Inflammatory macrophage (primary cell): ENCODE measurements around the gene SLAMF9.

Source experiments
- DNase-seq, 2 donors: peaks; one replicate each; pipeline ENCODE4 v3.0.0-alpha.2; 2020 to 2022

Gene SLAMF9

GRCh38 chr1:159932296-159933285, 21.4 kb downstream of the SLAMF9 start:
- DNase-seq, result no peak

- DNase-seq, result no peak
Observed at GRCh38 chr1:159931795-159932173, 22.3 kb downstream of the SLAMF9 start.

GRCh38 chr1:159931101-159931794, 22.8 kb downstream of the SLAMF9 start:
- DNase-seq, result no peak

GRCh38 chr1:159930634-159931033, 23.4 kb downstream of the SLAMF9 start:
- DNase-seq, result no peak

- no peak for DNase-seq
Observed at GRCh38 chr1:159930216-159930615, 23.8 kb downstream of the SLAMF9 start.

- DNase-seq, result no peak
Observed at GRCh38 chr1:159929155-159930051, 24.6 kb downstream of the SLAMF9 start.

- no peak for DNase-seq
Observed at GRCh38 chr1:159928491-159929050, 25.5 kb downstream of the SLAMF9 start.

- no peak for DNase-seq
Observed at GRCh38 chr1:159927849-159928431, 26.1 kb downstream of the SLAMF9 start.

GRCh38 chr1:159927211-159927848, 26.7 kb downstream of the SLAMF9 start:
- DNase-seq, result no peak

GRCh38 chr1:159925719-159926078, 28.3 kb downstream of the SLAMF9 start:
- DNase-seq, result no peak

- DNase-seq, result peak; percentile 84 to 86
Observed at GRCh38 chr1:159924791-159925718, 29.0 kb downstream of the SLAMF9 start, which contains the start of gene TAGLN2. Gene TAGLN2 (minus strand): TSS chr1:159925507. CDS start chr1:159920509, 4,998 bp downstream.

- DNase-seq, result peak; percentile 67 to 77
Observed at GRCh38 chr1:159924025-159924790, 29.8 kb downstream of the SLAMF9 start.

- DNase-seq, result peak; percentile 92 to 95
Observed at GRCh38 chr1:159923203-159924024, 30.6 kb downstream of the SLAMF9 start.

GRCh38 chr1:159922511-159923202, 31.4 kb downstream of the SLAMF9 start:
- no peak for DNase-seq

- no peak for DNase-seq
Observed at GRCh38 chr1:159921700-159922504, 32.1 kb downstream of the SLAMF9 start.

- DNase-seq, result peak in 1 of 2 donors; percentile 34
Observed at GRCh38 chr1:159921251-159921650, 32.8 kb downstream of the SLAMF9 start.

GRCh38 chr1:159920651-159921050, 33.4 kb downstream of the SLAMF9 start:
- DNase-seq, result no peak
